GM12878 (cell line): Measurements from ENCODE around the gene MYO16. TPM values are rescaled to one million over a fixed set of nuclear protein-coding genes. Genes with fewer than 3 reads are reported as not detected.

Source experiments
- ATAC-seq: fragments of 200-7000 bp; cut with Tn5 transposase; 3 replicates; pipeline ENCODE4 v1.9.1; 2020; ENCODE audit warnings: mild to moderate bottlenecking, moderate library complexity
- BruUV-seq: library from RNA; stranded (reverse); fragments of 400-500 nt; replicated peaks from 2 replicates; lab custom pipeline; 2021; lab: Mats Ljungman, UMichigan
- CTCF ChIA-PET: fragments of 300-600 bp; sonication (Branson Sonifier 250); formaldehyde crosslinking; extraction: SDS; loops from one replicate; lab custom pipeline; 2021; ENCODE audit warnings: inconsistent platforms; lab: Yijun Ruan, JAX
- POLR2A ChIA-PET: fragments of 350-600 bp; formaldehyde crosslinking; extraction: SDS; loops from one replicate; lab custom pipeline; 2021; ENCODE audit warnings: inconsistent platforms; lab: Charles Lee
- RAD21 ChIA-PET: fragments of 300-600 bp; sonication (Branson Sonifier 250); formaldehyde crosslinking; loops from one replicate; lab custom pipeline; 2023; ENCODE audit warnings: antibody characterized with exemption; ENCODE audit not compliant: unreplicated experiment; lab: Charles Lee
- SMC1A ChIA-PET: fragments of 300-600 bp; sonication (Branson Sonifier 250); formaldehyde crosslinking; loops from one replicate; lab custom pipeline; 2023; ENCODE audit not compliant: unreplicated experiment, uncharacterized antibody; lab: Charles Lee
- DNase-seq: peaks from one replicate; pipeline ENCODE4 v3.0.0-alpha.2; 2011; ENCODE audit warnings: low read depth, low spot score
- FAIRE-seq: peaks from 3 replicates; lab custom pipeline; 2011; peaks lifted over from hg19 to GRCh38; lab: Jason Lieb, UNC
- H2AFZ ChIP-seq: 2 replicates; pipeline ENCODE4 v1.6.0; 2011; ENCODE audit warnings: low read depth, low read length, control low read depth; ENCODE audit not compliant: control insufficient read depth
- H3K27ac ChIP-seq: 2 replicates; pipeline ENCODE4 v1.5.1; 2011; ENCODE audit warnings: control low read depth; ENCODE audit not compliant: control insufficient read depth, insufficient read depth
- H3K27me3 ChIP-seq, 2 experiments: replicated peaks in 1 of 2; 2 replicates each; pipeline versions ENCODE4 v1.6.0 to v1.6.1; 2011; ENCODE audit warnings: low read length in 1 of 2; ENCODE audit not compliant: control insufficient read depth in 2 of 2, insufficient read depth in 2 of 2
- H3K36me3 ChIP-seq, 2 experiments: 2 replicates each; pipeline ENCODE4 v1.5.1; 2011; ENCODE audit warnings: low read length in 1 of 2; ENCODE audit not compliant: control insufficient read depth in 2 of 2, insufficient read depth in 2 of 2
- H3K4me1 ChIP-seq: 2 replicates; pipeline ENCODE4 v1.6.1; 2011; ENCODE audit warnings: mild to moderate bottlenecking, low read length, moderate library complexity, mixed read lengths; ENCODE audit not compliant: control insufficient read depth, insufficient read depth
- H3K4me2 ChIP-seq: 2 replicates; pipeline ENCODE4 v1.6.0; 2011; ENCODE audit warnings: control low read depth; ENCODE audit not compliant: control insufficient read depth, insufficient read depth
- H3K4me3 ChIP-seq: fragments of 200-600 bp; sonication (generic); 2 replicates; pipeline ENCODE4 v1.5.1; 2016
- H3K79me2 ChIP-seq: 2 replicates; pipeline ENCODE4 v1.6.0; 2011; ENCODE audit warnings: low read length; ENCODE audit not compliant: control insufficient read depth, insufficient read depth
- H3K9ac ChIP-seq: 2 replicates; pipeline ENCODE4 v1.8.0; 2011; ENCODE audit warnings: low read length, control low read depth, mixed read lengths; ENCODE audit not compliant: control insufficient read depth, insufficient read depth
- H3K9me3 ChIP-seq: replicated peaks from 3 replicates; pipeline ENCODE4 v1.5.1; 2011; ENCODE audit warnings: mild to moderate bottlenecking, low read length; ENCODE audit not compliant: control insufficient read depth, insufficient read depth
- H4K20me1 ChIP-seq: 2 replicates; pipeline ENCODE4 v1.6.0; 2011; ENCODE audit not compliant: control insufficient read depth, insufficient read depth
- CREM ChIP-seq: IDR thresholded peaks from 2 replicates; pipeline ENCODE4 v1.6.1; 2014; ENCODE audit warnings: antibody characterized with exemption, low read depth
- HCFC1 ChIP-seq: fragments of 150-350 bp; IDR thresholded peaks from 2 replicates; pipeline ENCODE4 v1.6.1; 2014; ENCODE audit warnings: low read length
- NFIC ChIP-seq: IDR thresholded peaks from 2 replicates; pipeline ENCODE4 v1.6.1; 2012; ENCODE audit warnings: low read depth, mild to moderate bottlenecking, inconsistent platforms, low read length, moderate library complexity
- POLR2AphosphoS5 ChIP-seq: IDR thresholded peaks from 2 replicates; pipeline ENCODE4 v1.6.1; 2011; ENCODE audit warnings: mild to moderate bottlenecking, low read length, inconsistent platforms
- RB1 ChIP-seq: fragments of 450-650 bp; formaldehyde crosslinking; IDR thresholded peaks from 2 replicates; pipeline ENCODE4 v1.6.1; 2017; ENCODE audit warnings: mild to moderate bottlenecking, borderline replicate concordance
- RELA ChIP-seq: fragments of 450-650 bp; IDR thresholded peaks from 2 replicates; pipeline ENCODE4 v1.8.0; 2014; ENCODE audit warnings: borderline replicate concordance; ENCODE audit not compliant: partially characterized antibody
- SIN3A ChIP-seq: IDR thresholded peaks from 2 replicates; pipeline ENCODE4 v1.6.1; 2012; ENCODE audit warnings: low read depth, low read length, improper control_type of control experiment
- SMAD1 ChIP-seq: fragments of 450-650 bp; IDR thresholded peaks from 2 replicates; pipeline ENCODE4 v1.6.1; 2018; ENCODE audit warnings: mild to moderate bottlenecking, low read depth; ENCODE audit not compliant: partially characterized antibody
- SRF ChIP-seq, 2 experiments: IDR thresholded peaks; 2 replicates each; pipeline ENCODE4 v1.6.1; 2011; ENCODE audit warnings: low read depth in 2 of 2, low read length in 2 of 2, mild to moderate bottlenecking in 1 of 2, moderate library complexity in 1 of 2
- TCF12 ChIP-seq: IDR thresholded peaks from 2 replicates; pipeline ENCODE4 v1.6.1; 2011; ENCODE audit warnings: low read depth, mild to moderate bottlenecking, low read length
- USF1 ChIP-seq: IDR thresholded peaks from 2 replicates; pipeline ENCODE4 v1.6.1; 2011; ENCODE audit warnings: borderline replicate concordance, low read depth, mild to moderate bottlenecking, moderate library complexity, mixed read lengths, low read length; ENCODE audit not compliant: insufficient read depth; ENCODE audit errors: extremely low read length
- ZNF207 ChIP-seq: fragments of 450-650 bp; IDR thresholded peaks from 2 replicates; pipeline ENCODE4 v1.6.1; 2014; ENCODE audit warnings: antibody characterized with exemption, mild to moderate bottlenecking, borderline replicate concordance
- ZNF622 ChIP-seq: fragments of 450-650 bp; IDR thresholded peaks from 2 replicates; pipeline ENCODE4 v1.6.1; 2017; ENCODE audit warnings: mild to moderate bottlenecking, inconsistent platforms
- WGBS: methylation state at CpG from one replicate; pipeline ENCODE4 v1.1.6; 2016; ENCODE audit warnings: low lambda C conversion rate; ENCODE audit not compliant: insufficient replicate concordance, insufficient coverage; ENCODE audit errors: missing lambda C conversion rate; 5-methylcytosine and 5-hydroxymethylcytosine counted together
- in situ Hi-C: fragments of 300-500 bp; cut with MboI; formaldehyde crosslinking; loops from 9 replicates; pipeline ENCODE4 v1.14.3; 2018; ENCODE audit warnings: mixed read lengths
- intact Hi-C: fragments of 100-400 bp; cut with micrococcal nuclease; formaldehyde crosslinking; loops from one replicate; pipeline ENCODE4 v1.14.2; 2022; ENCODE audit not compliant: unreplicated experiment
- polyA plus RNA-seq, 11 experiments: library from polyadenylated mRNA; depleted of rRNA in 4 of 11; unstranded in 6 of 11; stranded (reverse) in 5 of 11; fragments of >200 nt; fragmentation: Nextera tagmentation in 4 of 11; fragmentation: Illumina TruSeq in 1 of 11; extraction: Ambion mirVana in 4 of 11; extraction: Trizol in 1 of 11; gene quantifications; 1 replicate in 1 of 11; 2 replicates in 10 of 11; pipeline versions ENCODE4 v1.2.1 to v1.2.3, GENCODE V29; 2011 to 2016; ENCODE audit warnings: inconsistent platforms in 2 of 11, missing spikeins in 2 of 11, low read depth in 1 of 11
- total RNA-seq, 4 experiments: library from RNA; depleted of rRNA in 3 of 4; stranded (reverse); fragments of >200 nt in 3 of 4; fragmentation: Illumina TruSeq in 1 of 4; extraction: Trizol in 1 of 4; gene quantifications; 2 replicates each; pipeline versions ENCODE4 v1.2.1 to v1.2.3, GENCODE V29; 2013 to 2021
- TF ChIP-seq, protein P1 (sequence below): fragments of 450-650 bp; IDR thresholded peaks from 2 replicates; pipeline ENCODE4 v1.6.1; 2017; ENCODE audit warnings: mild to moderate bottlenecking

The MYO16 gene
- total and polyA plus RNA-seq, 10 of the 15 experiments (the other 5 are each of a cell fraction or from before 2014, with no cell fraction given): under 0.01 to 1.7 (median 0.05) TPM; not detected in 4

DNA sequence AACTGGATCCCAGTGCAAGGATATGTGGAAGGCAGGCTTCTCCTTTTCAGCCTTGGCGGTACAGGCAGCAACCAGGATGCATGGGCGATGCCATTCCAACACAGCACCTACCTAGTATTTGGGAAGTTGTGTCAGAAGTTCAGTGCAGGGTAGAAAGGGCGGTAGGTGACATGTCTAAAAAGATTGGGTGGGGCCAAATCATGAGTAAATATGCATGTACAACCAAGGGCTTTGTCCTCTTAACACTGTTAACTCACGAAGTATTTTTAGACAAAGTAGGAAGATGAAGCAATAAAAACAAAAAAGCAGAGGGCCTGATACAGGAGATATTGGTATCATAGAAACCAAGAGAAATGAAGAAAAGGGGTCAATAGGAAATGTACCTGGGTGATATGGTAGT, 392.1 kb downstream of the MYO16 start:
- WGBS: 48% methylated on average over 4 of the region's 4 CpGs
- TF ChIP-seq RB1: no peak
- TF ChIP-seq RELA: no peak
- TF ChIP-seq TCF12: no peak
- TF ChIP-seq ZNF622: no peak
- no peak for TF ChIP-seq USF1
- TF ChIP-seq, protein P1, sequence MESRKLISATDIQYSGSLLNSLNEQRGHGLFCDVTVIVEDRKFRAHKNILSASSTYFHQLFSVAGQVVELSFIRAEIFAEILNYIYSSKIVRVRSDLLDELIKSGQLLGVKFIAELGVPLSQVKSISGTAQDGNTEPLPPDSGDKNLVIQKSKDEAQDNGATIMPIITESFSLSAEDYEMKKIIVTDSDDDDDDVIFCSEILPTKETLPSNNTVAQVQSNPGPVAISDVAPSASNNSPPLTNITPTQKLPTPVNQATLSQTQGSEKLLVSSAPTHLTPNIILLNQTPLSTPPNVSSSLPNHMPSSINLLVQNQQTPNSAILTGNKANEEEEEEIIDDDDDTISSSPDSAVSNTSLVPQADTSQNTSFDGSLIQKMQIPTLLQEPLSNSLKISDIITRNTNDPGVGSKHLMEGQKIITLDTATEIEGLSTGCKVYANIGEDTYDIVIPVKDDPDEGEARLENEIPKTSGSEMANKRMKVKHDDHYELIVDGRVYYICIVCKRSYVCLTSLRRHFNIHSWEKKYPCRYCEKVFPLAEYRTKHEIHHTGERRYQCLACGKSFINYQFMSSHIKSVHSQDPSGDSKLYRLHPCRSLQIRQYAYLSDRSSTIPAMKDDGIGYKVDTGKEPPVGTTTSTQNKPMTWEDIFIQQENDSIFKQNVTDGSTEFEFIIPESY: no peak
- TF ChIP-seq HCFC1: no peak
- no peak for TF ChIP-seq POLR2AphosphoS5
- TF ChIP-seq NFIC: no peak
- no peak for TF ChIP-seq ZNF207
- no peak for TF ChIP-seq SMAD1
- TF ChIP-seq CREM: no peak
- TF ChIP-seq SRF (IDR thresholded peaks at IDR 0.05; ENCODE audit: low read depth in 2 of 2, low read length in 2 of 2): no peak
- TF ChIP-seq SIN3A: no peak
- Histone ChIP-seq H3K4me2 (no peak overlapping the region), H3K9ac (no peak overlapping the region), H3K4me3 (no peak overlapping the region), H3K4me1 (no peaks in the 10 kb centered on the region), H3K79me2 (no peaks in the 10 kb centered on the region), H3K27ac (no peak overlapping the region), H2AFZ (no peak overlapping the region), H4K20me1 (no peaks in the 10 kb centered on the region), H3K27me3 (no peaks in the 10 kb centered on the region), H3K9me3 (no peaks in the 10 kb centered on the region), H3K36me3 (no peaks in the 10 kb centered on the region)
- POLR2A ChIA-PET: no interaction called here
- CTCF ChIA-PET: no interaction called here
- FAIRE-seq: no peak
- intact Hi-C loops (no loop called here), in situ Hi-C loops (no loop called here)
- RAD21 ChIA-PET: no interaction called here
- ATAC-seq: no peak
- DNase-seq: no peak
- SMC1A ChIA-PET: no interaction called here
- no TSS peak for BruUV-seq
